Activated naive CD8-positive, alpha-beta T cell (primary cell): ENCODE results near the gene BRCA1.
"Not testable (repeated sequence)": the region's sequence is repeated elsewhere in the genome, so short reads cannot be mapped to it uniquely, and the experiment has no call there.

Experiments
- H3K27ac Mint-ChIP-seq: one replicate; pipeline ENCODE4 v1.8.0; 2021; ENCODE audit warnings: mixed read lengths
- H3K27me3 Mint-ChIP-seq: one replicate; pipeline ENCODE4 v1.8.0; 2021; ENCODE audit warnings: mixed read lengths
- H3K36me3 Mint-ChIP-seq: one replicate; pipeline ENCODE4 v1.8.0; 2021; ENCODE audit warnings: mixed read lengths
- H3K4me1 Mint-ChIP-seq: one replicate; pipeline ENCODE4 v1.8.0; 2021; ENCODE audit warnings: low read depth, mixed read lengths
- H3K4me3 Mint-ChIP-seq: one replicate; pipeline ENCODE4 v1.8.0; 2021; ENCODE audit warnings: mild to moderate bottlenecking, mixed read lengths
- H3K9me3 Mint-ChIP-seq: one replicate; pipeline ENCODE4 v1.8.0; 2021; ENCODE audit warnings: low read depth, mixed read lengths

Gene BRCA1

DNA sequence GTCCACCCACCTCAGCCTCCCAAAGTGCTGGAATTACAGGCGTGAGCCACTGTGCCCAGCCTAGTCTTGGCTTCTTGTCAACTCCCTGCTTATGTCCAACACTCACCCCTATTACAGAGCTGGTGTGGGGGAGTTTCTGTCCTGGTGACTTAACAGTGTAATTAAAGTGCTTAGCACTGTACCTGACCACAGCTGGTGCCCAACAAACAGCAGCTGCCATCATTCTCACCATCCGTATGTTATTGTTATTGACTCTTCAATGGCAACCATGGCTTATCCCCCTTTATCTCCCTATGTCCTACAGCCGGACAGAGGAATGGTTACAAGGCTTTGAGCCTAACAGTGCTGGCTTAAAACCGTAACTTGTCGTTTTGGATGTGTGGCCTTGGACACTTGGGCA is 17.0 kb upstream of the BRCA1 start:
- Mint-ChIP-seq H3K4me1 (no peaks in the 10 kb centered on the region), H3K36me3 (peaks cover 9% of the 10 kb centered on the region), H3K9me3 (no peaks in the 10 kb centered on the region), H3K27me3 (no peaks in the 10 kb centered on the region), H3K27ac (no peak overlapping the region), H3K4me3 (no peak overlapping the region)

DNA sequence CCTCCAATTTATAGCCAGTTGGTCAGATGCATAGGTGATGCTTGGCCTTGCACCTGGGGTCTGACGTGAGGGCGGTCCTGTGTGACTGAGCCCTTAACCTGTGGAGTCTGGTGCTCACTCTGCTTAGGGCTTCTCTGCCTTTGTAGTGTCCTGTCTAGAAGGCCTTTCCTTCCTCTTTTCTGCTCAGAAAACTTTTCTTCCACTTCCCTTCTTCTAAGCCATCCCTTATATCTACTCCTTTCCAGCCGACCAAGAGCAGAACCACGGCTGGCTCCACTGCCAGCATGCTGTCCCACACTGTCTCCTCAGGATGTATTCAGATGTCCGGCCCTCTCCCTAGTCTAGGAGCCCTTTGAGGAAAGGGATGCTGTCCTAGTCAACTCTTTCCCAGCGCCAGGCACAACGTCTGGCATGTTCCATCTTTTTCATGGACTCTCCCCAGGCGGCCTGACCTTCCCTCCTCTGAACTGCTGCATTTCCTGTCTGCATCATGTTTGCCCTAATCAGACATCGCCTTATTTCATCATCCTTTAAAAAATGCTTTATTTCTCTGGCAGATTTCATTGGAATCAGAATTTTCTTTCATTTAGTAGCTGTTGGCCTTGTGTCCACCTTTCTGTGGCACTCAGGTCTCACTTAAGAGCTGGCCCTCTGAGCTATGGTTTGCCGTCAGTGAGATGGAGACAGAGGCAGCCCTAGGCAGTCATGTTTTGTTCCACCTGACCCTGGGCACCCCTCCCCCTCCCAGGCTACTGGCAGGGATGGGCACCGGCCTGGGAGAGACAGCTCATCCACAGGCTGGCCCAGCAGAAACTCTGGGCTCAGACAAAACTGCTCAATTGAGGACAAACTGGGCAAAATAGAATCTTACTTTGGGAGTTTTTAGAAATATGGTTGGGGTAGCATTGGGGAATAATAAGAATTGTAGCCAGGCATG is 15.5 kb upstream of the BRCA1 start:
- Mint-ChIP-seq H3K27me3 (no peaks in the 10 kb centered on the region), H3K27ac (no peak overlapping the region), H3K4me1 (peaks cover 10% of the 10 kb centered on the region), H3K36me3 (peaks cover 6% of the 10 kb centered on the region), H3K9me3 (no peaks in the 10 kb centered on the region), H3K4me3 (no peak overlapping the region)

DNA sequence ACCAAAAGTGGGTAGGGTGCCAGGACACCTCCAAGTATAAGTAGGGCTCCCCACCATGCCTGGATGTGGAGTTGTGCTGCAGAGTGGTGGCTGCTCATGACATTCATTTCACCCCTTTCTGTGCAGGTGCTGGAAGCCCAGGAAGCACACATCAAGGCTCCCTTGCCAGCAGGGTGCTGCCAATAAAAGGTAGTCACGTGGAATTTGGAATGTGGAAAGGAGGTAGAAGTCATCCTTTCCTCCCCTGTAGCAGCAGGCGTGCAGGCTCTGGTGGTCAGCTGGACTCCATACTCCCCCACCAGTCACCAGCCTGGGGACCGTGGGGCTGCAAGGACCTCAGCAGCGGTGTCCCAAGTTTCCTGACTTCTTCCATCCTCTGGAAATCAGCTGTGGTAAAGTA is 13.4 kb upstream of the BRCA1 start:
- H3K27me3 Mint-ChIP-seq = not testable (repeated sequence)
- peaks cover 10% of the 10 kb centered on the region for H3K4me1 Mint-ChIP-seq

DNA sequence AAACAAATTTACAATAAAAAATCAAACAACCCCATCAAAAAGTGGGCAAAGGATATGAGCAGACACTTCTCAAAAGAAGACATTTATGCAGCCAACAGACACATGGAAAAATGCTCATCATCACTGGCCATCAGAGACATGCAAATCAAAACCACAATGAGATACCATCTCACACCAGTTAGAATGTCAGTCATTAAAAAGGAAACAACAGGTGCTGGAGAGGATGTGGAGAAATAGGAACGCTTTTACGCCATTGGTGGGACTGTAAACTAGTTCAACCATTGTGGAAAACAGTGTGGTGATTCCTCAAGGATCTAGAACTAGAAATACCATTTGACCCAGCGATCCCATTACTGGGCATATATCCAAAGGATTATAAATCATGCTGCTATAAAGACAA is 11.4 kb upstream of the BRCA1 start:
- not testable (repeated sequence) for H3K9me3 Mint-ChIP-seq, H3K36me3 Mint-ChIP-seq, H3K27ac Mint-ChIP-seq, H3K27me3 Mint-ChIP-seq, H3K4me3 Mint-ChIP-seq
- peaks cover 10% of the 10 kb centered on the region for H3K4me1 Mint-ChIP-seq

More for the DNA sequence above, 13.4 kb upstream of the BRCA1 start:
- not testable (repeated sequence) for H3K9me3 Mint-ChIP-seq, H3K27ac Mint-ChIP-seq, H3K4me3 Mint-ChIP-seq
- H3K36me3 Mint-ChIP-seq = peaks cover 11% of the 10 kb centered on the region

DNA sequence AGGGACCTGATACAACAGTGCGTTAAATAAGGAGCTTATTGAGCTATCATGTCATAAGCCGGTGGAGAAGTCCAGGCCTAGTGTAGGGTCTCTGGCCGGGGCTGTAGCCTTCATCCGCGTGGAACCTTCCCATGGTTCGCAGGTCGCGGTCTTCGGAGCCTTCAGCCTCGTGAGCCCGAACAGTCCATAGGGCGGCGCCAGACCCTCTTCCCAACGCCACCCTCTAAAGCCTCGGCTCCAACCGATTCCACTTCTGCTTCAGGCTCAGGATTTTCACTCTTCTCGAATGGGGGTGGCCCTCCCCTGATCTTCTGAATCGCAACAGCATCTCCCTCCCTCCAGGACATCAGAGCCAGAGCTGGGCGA is 10.3 kb upstream of the BRCA1 start:
- H3K4me3 Mint-ChIP-seq = no peak overlapping the region
- peaks cover 14% of the 10 kb centered on the region for H3K4me1 Mint-ChIP-seq

DNA sequence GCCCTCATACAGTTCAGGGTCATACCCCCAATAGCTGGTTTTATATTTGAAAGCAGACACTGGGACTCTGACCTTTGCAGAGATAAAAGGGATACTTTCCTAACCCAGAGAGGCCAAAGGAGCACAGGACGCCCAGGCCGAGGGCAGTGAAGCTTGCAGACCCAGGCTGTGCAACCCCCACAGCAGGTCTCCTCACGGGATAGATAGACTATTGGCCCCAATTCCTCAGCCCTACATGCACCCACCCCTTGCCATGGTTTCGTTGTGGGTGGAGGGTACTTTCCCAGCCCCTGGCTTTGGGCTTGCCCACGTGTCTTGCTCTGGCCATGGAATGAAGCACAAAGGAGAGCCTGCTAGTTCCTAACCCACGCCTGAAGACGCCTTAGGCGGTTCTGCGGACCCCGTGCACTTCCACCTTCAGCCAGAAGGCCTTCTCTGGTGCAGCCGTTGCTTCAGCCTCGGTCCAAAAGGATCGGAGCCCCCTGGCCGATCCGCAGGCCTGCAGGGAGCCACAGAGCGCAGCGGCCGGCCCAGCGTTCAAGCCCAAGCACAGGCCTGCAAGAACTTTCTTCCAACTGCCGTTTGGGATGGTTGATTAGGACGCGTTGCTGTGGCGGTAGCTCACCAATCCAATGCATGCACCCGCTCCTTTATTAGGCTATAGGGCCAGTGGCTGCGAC is 9.8 kb upstream of the BRCA1 start:
- peaks cover 14% of the 10 kb centered on the region for H3K4me1 Mint-ChIP-seq
- no peak overlapping the region for H3K4me3 Mint-ChIP-seq

More for the DNA sequence above, 10.3 kb upstream of the BRCA1 start:
- Mint-ChIP-seq H3K36me3 (peaks cover 7% of the 10 kb centered on the region), H3K27ac (no peak overlapping the region), H3K27me3 (no peaks in the 10 kb centered on the region), H3K9me3 (no peaks in the 10 kb centered on the region)

DNA sequence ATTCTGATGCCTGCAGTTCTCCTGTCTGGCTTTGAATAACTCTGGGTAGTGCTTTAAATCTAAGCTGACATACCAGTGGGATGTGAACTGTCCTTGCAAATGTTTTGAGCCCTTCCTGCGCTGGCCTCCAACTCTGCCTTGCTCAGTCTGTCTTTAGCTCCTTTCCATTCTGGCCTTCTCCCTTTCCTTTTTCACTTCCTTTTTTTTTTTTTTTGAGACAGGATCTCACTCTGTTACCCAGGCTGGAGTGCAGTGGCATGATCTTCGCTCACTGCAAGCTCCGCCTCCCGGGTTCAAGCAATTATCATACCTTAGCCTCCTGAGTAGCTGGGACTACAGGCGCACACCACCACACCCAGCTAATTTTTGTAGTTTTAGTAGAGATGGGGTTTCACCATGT is 8.3 kb upstream of the BRCA1 start:
- not testable (repeated sequence) for H3K27me3 Mint-ChIP-seq, H3K27ac Mint-ChIP-seq, H3K9me3 Mint-ChIP-seq, H3K36me3 Mint-ChIP-seq, H3K4me3 Mint-ChIP-seq
- peaks cover 15% of the 10 kb centered on the region for H3K4me1 Mint-ChIP-seq

More for the DNA sequence above, 9.8 kb upstream of the BRCA1 start:
- no peak overlapping the region for H3K27ac Mint-ChIP-seq
- H3K36me3 Mint-ChIP-seq = peaks cover 7% of the 10 kb centered on the region
- H3K27me3 Mint-ChIP-seq = no peaks in the 10 kb centered on the region
- no peaks in the 10 kb centered on the region for H3K9me3 Mint-ChIP-seq

DNA sequence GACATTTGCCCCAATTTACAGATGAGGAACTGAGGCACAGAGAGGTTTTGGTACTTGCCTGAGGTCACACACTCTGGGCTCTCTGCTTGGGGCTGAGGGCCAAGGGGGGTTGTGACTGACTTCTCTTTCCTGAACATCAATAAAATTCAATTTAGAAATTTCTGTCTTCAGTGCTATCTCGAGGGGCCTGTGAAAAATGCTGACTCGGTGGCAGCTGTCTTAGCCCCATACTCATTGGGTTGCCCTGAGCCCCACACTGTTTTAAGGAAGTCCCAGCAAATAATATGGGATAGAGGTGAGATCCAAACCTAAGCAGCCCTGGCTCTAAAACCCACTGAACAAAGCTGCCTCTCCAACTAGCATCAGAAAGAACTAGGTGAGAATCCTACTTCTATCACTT is 7.0 kb upstream of the BRCA1 start:
- Mint-ChIP-seq H3K9me3 (no peaks in the 10 kb centered on the region), H3K4me1 (peaks cover 24% of the 10 kb centered on the region), H3K27ac (no peak overlapping the region), H3K36me3 (peaks cover 7% of the 10 kb centered on the region), H3K4me3 (no peak overlapping the region), H3K27me3 (no peaks in the 10 kb centered on the region)

DNA sequence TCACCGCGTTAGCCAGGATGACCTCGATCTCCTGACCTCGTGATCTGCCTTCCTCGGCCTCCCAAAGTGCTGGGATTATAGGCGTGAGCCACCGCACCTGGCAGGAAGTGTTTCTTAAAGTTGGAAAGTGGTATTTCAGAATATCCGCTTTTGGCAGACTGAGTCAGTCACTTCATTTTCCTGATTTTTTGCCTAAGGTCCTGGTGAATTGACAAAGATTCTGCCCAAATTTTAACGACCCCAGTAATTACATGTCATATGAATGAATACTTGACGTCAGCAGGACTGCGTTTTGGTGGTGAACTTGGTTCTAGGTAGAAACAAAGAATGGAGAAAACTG is 4.5 kb upstream of the BRCA1 start:
- Mint-ChIP-seq H3K4me3 (no peak overlapping the region), H3K27ac (no peak overlapping the region), H3K36me3 (peaks cover 8% of the 10 kb centered on the region), H3K9me3 (no peaks in the 10 kb centered on the region), H3K4me1 (peaks cover 27% of the 10 kb centered on the region), H3K27me3 (no peaks in the 10 kb centered on the region)

DNA sequence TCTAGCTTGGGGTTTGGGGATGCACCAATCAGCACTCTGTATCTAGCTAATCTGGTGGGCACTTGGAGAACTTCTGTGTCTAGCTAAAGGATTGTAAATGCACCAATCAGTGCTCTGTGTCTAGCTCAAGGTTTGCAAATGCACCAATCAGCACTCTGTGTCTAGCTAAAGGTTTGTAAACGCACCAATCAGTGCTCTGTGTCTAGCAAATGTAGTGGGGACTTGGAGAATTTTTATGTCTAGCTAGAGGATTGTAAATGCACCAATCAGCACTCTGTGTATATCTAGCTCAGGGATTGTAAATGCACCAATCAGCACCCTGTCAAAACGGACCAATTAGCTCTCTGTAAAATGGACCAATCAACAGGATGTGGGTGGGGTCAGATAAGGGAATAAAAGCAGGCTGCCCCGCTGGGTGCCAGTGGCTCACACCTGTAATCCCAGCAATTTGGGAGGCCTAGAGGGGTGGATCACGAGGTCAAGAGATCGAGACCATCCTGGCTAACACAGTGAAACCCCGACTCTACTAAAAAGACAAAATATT is 2.2 kb upstream of the BRCA1 start:
- Mint-ChIP-seq H3K4me3 (peak overlapping the region; percentile 78), H3K4me1 (peaks cover 33% of the 10 kb centered on the region), H3K27ac (peak overlapping the region; percentile 77)
- not testable (repeated sequence) for H3K27me3 Mint-ChIP-seq, H3K36me3 Mint-ChIP-seq, H3K9me3 Mint-ChIP-seq

DNA sequence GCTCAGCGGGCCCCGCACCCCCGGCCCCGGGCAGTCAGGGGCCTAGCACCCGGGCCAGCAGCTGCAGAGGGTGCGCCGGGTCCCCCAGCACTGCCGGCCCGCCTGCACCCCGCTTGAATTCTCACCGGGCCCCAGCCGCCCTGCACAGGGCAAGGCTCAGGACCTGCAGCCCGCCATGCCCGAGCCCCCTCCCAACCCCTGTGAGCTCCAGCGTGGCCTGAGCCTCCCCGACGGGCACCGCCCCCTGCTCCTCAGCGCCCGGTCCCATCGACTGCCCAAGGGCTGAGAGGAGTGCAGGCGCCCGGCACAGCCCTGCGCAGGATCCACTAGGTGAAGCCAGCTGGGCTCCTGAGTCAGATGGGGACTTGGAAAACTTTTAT is 1.7 kb upstream of the BRCA1 start:
- H3K9me3 Mint-ChIP-seq = no peaks in the 10 kb centered on the region
- H3K4me3 Mint-ChIP-seq = peak overlapping the region; percentile 78
- no peaks in the 10 kb centered on the region for H3K27me3 Mint-ChIP-seq
- H3K27ac Mint-ChIP-seq = no peak overlapping the region
- peaks cover 33% of the 10 kb centered on the region for H3K4me1 Mint-ChIP-seq
- peaks cover 5% of the 10 kb centered on the region for H3K36me3 Mint-ChIP-seq

DNA sequence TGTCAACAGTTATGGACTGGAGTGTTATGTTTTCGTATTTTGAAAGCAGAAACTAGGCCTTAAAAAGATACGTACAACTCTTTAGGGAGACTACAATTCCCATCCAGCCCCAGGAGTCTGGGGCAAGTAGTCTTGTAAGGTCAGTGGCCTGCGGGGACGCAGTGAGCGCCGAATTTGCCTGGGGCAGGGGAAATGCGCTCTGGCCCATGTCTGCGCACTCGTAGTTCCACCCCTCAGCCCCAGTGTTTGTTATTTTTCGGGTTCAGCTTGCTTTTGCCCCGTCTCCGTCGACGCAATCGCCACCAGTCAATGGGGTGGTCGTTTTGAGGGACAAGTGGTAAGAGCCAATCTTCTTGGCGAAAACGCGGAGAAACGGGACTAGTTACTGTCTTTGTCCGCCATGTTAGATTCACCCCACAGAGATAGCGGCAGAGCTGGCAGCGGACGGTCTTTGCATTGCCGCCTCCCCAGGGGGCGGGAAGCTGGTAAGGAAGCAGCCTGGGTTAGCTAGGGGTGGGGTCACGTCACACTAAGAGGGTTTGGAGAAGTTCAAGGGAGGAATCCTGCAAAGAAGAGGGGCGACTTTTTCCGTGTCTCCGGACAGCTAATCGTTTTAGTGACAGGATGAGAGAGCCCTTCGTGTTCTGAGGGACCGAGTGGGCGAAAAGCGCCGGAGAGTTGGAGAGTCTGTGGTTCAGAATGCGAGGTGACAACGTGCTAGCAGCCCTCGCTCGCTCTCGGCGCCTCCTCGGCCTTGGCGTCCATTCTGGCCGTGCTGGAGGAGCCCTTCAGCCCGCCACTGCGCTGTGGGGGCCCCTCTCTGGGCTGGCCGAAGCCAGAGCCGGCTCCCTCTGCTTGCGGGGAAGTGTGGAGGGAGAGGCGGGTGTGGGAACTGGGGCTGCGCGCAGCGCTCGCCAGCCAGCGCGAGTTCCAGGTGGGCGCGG is 1.1 kb upstream of the BRCA1 start:
- no peaks in the 10 kb centered on the region for H3K9me3 Mint-ChIP-seq
- H3K4me1 Mint-ChIP-seq = peaks cover 33% of the 10 kb centered on the region
- no peaks in the 10 kb centered on the region for H3K27me3 Mint-ChIP-seq
- H3K27ac Mint-ChIP-seq = peak overlapping the region; percentile 98
- H3K36me3 Mint-ChIP-seq = peaks cover 5% of the 10 kb centered on the region
- peak overlapping the region; percentile 99 for H3K4me3 Mint-ChIP-seq

DNA sequence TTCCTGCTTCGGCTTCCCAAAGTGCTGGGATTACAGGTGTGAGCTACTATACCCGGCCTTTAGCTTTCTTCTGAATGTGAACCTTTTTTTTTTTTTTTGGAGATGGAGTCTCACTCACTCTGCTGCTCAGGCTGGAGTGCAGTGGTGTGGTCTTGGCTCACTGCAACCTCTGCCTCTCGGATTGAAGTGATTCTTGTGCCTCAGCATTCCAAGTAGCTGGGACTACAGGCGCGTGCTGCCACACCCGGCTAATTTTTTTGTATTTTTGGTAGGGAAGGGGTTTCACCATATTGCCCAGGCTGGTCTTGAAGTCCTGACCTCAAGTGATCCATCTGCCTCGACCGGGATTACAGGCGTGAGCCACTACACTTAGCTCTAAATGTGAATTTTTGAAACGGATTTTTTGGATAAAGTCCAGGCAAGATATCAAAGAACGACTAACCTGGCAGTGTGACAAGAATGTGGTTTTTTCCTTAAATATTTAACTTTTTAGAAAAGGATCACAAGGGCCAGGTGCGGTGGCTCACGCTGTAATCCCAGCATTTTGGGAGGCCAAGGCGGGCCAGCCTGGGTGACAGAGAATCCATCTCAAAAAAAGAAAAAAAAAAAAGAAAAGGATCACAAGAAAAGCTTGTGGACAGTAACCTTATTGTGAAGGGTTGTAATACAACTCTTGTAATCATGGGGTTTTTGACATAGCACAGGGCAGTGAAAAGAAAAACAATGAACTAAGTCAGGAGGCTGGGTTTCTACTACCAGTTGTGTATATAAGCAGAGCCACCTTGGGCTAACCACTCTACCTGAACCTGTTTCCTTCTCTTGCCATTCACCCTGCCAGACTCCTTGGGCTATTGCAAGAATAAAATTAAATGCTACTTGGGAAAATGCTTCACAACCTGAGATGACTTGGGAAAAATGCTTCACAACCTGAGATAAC is 6.2 kb downstream of the BRCA1 start:
- H3K27ac Mint-ChIP-seq = no peak overlapping the region
- peaks cover 2% of the 10 kb centered on the region for H3K4me1 Mint-ChIP-seq
- H3K4me3 Mint-ChIP-seq = no peak overlapping the region
- H3K27me3 Mint-ChIP-seq = no peaks in the 10 kb centered on the region
- no peaks in the 10 kb centered on the region for H3K9me3 Mint-ChIP-seq
- H3K36me3 Mint-ChIP-seq = peaks cover 5% of the 10 kb centered on the region

DNA sequence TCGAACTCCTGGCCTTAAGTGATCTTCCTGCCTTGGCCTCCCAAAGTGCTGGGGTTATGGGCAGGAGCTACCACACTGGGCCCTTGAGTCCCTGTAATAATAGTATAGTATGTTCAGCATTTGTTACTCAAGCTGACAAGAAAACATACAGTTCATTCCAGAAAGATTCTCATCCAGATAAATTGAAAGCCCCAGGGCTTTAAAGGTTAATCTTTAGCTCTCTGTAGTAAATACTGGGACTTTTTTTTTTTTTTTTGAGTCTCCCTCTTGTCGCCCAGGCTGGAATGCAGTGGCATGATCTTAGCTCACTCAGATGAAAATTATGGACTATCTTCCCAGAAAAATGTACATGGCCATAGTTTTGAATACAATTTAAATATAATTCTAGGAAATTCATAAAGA is 11.0 kb downstream of the BRCA1 start:
- no peaks in the 10 kb centered on the region for H3K27me3 Mint-ChIP-seq
- no peaks in the 10 kb centered on the region for H3K4me1 Mint-ChIP-seq
- no peak overlapping the region for H3K27ac Mint-ChIP-seq
- no peak overlapping the region for H3K4me3 Mint-ChIP-seq
- peaks cover 2% of the 10 kb centered on the region for H3K36me3 Mint-ChIP-seq
- no peaks in the 10 kb centered on the region for H3K9me3 Mint-ChIP-seq
